ENCODE results near the gene RABL6. TPM values are rescaled to one million over a fixed set of nuclear protein-coding genes. Genes with fewer than 3 reads are reported as not detected.

The RABL6 gene
- total and polyA plus RNA-seq, 2 of the 4 experiments (the other 2 are of a cell fraction), result 37.1 to 47.5 TPM

GRCh38 chr9:136802321-136802720 is 5.4 kb upstream of the RABL6 start:
- Histone ChIP-seq H3K27me3 (ENCODE audit: control insufficient read depth, insufficient read depth, low read length) (peaks cover 36% of the 10 kb centered on the region), H2BK15ac (ENCODE audit: low read depth, low read length) (no peak overlapping the region), H3K9me3 (ENCODE audit: control insufficient read depth, insufficient read depth, low read length) (no peaks in the 10 kb centered on the region), H3K56ac (ENCODE audit: extremely low read depth, insufficient read depth, low read length) (no peak overlapping the region), H4K5ac (ENCODE audit: low read depth, low read length) (no peak overlapping the region), H4K8ac (ENCODE audit: low read depth in 2 of 2, low read length in 2 of 2) (no peak overlapping the region), H3K4me2 (ENCODE audit: low read depth, low read length) (no peak overlapping the region), H3K79me1 (ENCODE audit: low read depth in 1 of 2, low read length in 2 of 2) (peaks cover 6 to 11% of the 10 kb centered on the region in 2 experiments; a peak in 3 of 4 replicates), H2BK120ac (ENCODE audit: low read depth, low read length) (no peak overlapping the region), H2BK20ac (ENCODE audit: low read depth, low read length) (no peak overlapping the region), H3K14ac (replicated peaks; ENCODE audit: low read depth, low read length) (no peak overlapping the region), H3K23ac (ENCODE audit: low read depth, low read length) (no peak overlapping the region), H3K36me3 (ENCODE audit: control insufficient read depth, insufficient read depth, low read length) (peaks cover 2% of the 10 kb centered on the region; the same call in 1 of the 2 replicates), H3K4ac (ENCODE audit: low read depth, low read length) (no peak overlapping the region), H2BK5ac (ENCODE audit: low read depth, low read length, poor library complexity, severe bottlenecking) (no peak overlapping the region), H3K4me3 (ENCODE audit: insufficient read depth, low read depth, low read length) (no peak overlapping the region), H2AFZ (replicated peaks; ENCODE audit: low read length, poor library complexity) (no peak overlapping the region), H2AK9ac (replicated peaks; ENCODE audit: low read depth, low read length, poor library complexity) (no peak overlapping the region), H3K18ac (ENCODE audit: low read depth, low read length) (no peak overlapping the region), H4K20me1 (ENCODE audit: insufficient read depth, low read length) (peaks cover 3% of the 10 kb centered on the region), H3K4me1 (ENCODE audit: control insufficient read depth, insufficient read depth, low read length) (peaks cover 13% of the 10 kb centered on the region), H3K27ac (ENCODE audit: insufficient read depth, low read length) (no peak overlapping the region), H3K9ac (ENCODE audit: low read depth, low read length) (no peak overlapping the region), H4K91ac (ENCODE audit: insufficient read depth, low read depth, low read length) (no peak overlapping the region), H3K9me1 (ENCODE audit: insufficient read depth, low read length) (no peaks in the 10 kb centered on the region), H2AK5ac (ENCODE audit: low read depth, low read length) (no peak overlapping the region)
- in situ Hi-C loops (cut with MboI; ENCODE audit: low sequenced_read_pairs) (no loop called here), dilution Hi-C loops (cut with HindIII; ENCODE audit: low sequenced_read_pairs, unreplicated experiment) (no loop called here), intact Hi-C loops (cut with micrococcal nuclease) (no loop called here)
- ATAC-seq (ENCODE audit: low read depth), result no peak
- TF ChIP-seq NFE2L2 (IDR thresholded peaks at IDR 0.05; ENCODE audit: low read depth, low read length), result no peak
- TF ChIP-seq RFX5 (IDR thresholded peaks at IDR 0.05; ENCODE audit: low read depth, low read length), result no peak
- no peak for TF ChIP-seq BHLHE40 (IDR thresholded peaks at IDR 0.05; ENCODE audit: low read depth, low read length)
- TF ChIP-seq, protein P1, sequence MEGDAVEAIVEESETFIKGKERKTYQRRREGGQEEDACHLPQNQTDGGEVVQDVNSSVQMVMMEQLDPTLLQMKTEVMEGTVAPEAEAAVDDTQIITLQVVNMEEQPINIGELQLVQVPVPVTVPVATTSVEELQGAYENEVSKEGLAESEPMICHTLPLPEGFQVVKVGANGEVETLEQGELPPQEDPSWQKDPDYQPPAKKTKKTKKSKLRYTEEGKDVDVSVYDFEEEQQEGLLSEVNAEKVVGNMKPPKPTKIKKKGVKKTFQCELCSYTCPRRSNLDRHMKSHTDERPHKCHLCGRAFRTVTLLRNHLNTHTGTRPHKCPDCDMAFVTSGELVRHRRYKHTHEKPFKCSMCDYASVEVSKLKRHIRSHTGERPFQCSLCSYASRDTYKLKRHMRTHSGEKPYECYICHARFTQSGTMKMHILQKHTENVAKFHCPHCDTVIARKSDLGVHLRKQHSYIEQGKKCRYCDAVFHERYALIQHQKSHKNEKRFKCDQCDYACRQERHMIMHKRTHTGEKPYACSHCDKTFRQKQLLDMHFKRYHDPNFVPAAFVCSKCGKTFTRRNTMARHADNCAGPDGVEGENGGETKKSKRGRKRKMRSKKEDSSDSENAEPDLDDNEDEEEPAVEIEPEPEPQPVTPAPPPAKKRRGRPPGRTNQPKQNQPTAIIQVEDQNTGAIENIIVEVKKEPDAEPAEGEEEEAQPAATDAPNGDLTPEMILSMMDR (conservative IDR thresholded peaks at IDR 0.05; ENCODE audit: low read depth, low read length), result no peak
- TF ChIP-seq MAZ (IDR thresholded peaks at IDR 0.05; ENCODE audit: borderline replicate concordance, low read depth, low read length), result no peak
- TF ChIP-seq, protein P2, sequence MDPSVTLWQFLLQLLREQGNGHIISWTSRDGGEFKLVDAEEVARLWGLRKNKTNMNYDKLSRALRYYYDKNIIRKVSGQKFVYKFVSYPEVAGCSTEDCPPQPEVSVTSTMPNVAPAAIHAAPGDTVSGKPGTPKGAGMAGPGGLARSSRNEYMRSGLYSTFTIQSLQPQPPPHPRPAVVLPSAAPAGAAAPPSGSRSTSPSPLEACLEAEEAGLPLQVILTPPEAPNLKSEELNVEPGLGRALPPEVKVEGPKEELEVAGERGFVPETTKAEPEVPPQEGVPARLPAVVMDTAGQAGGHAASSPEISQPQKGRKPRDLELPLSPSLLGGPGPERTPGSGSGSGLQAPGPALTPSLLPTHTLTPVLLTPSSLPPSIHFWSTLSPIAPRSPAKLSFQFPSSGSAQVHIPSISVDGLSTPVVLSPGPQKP (IDR thresholded peaks at IDR 0.05; ENCODE audit: borderline replicate concordance, low read depth, low read length), result no peak
- TF ChIP-seq CHD1 (IDR thresholded peaks at IDR 0.05; ENCODE audit: low read depth, low read length), result no peak
- no peak for TF ChIP-seq MAFK (IDR thresholded peaks at IDR 0.05; ENCODE audit: low read depth, low read length)
- no TSS peak for BruUV-seq (replicated peaks)
- no peak for DNase-seq
- POLR2A ChIA-PET (ENCODE audit: unreplicated experiment), result no interaction called here
- WGBS, 2 experiments (ENCODE audit: extremely low coverage in 2 of 2, insufficient read length in 1 of 2), result 100% methylated on average over 1 of the region's 6 CpGs; no CpG with 5 or more reads in 1 of the 2 experiments
- CTCF ChIA-PET, result no interaction called here

Data from IMR-90 (cell line).